ENCODE data around the gene AKAP8L. TPM values are rescaled to one million over a fixed set of nuclear protein-coding genes. Genes with fewer than 3 reads are reported as not detected.
"Not testable (repeated sequence)": the region's sequence is repeated elsewhere in the genome, so short reads cannot be mapped to it uniquely, and the experiment has no call there.

The AKAP8L gene
- total and polyA plus RNA-seq, 4 donors: 34.7 to 243 (median 88.6) TPM

DNA sequence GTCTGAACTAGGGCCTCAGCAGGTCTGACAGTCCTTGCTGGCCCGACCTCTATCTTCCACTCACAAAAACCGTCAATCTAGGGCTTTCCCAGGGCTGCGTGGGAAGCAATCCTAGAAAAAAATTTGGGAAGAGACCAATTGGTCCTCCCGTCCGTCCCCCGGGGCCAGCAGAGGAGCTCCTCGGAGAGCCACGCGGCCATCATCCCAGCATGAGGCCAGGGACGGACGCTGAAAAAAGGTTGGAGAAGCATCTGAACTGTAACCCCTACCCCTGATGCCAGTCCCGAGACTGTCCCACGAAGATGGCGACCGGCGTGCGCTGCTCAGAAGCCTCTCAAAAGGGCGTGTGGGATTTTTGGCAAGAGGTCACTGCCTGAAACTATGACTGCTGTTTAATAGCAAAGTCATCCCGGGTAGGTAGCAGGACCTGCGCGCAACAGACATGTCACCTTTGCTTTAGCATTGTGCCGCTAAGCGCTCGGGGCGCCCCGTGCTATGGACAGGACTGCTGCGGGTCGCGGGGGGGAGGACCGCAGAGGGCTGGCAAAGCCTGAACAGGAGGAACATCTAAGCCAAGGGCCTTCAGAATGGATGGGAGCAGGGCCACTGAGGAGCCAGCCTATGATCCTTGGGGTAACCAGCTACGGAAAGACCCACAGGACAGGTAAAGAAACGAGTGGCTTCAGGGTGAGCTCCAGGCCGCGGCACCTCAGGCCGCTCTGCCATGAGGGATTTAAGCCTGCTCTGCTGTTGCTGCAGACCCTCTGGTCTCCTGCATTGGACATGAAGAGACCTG lies 49.8 kb downstream of the AKAP8L start:
- H3K27ac ChIP-seq (ENCODE audit: low read depth in 1 of 2, low read length in 2 of 2): no peak overlapping the region
- no peaks in the 10 kb centered on the region for H3K4me1 ChIP-seq (ENCODE audit: control insufficient read depth in 1 of 2, insufficient read depth in 2 of 2, low read length in 2 of 2)
- H3K4me3 ChIP-seq (ENCODE audit: low read length in 2 of 2): no peak overlapping the region
- 89 to 90% methylated on average over 35 of the region's 35 CpGs for WGBS, 2 donors
- ATAC-seq (ENCODE audit: low FRiP score) (no peak), DNase-seq (peak; percentile 41 to 64)
- intact Hi-C loops (cut with DNase I): no loop called here
- no peaks in the 10 kb centered on the region for H3K27me3 ChIP-seq (ENCODE audit: control insufficient read depth in 1 of 2, insufficient read depth in 2 of 2, low read length in 1 of 2)
- no peaks in the 10 kb centered on the region for H3K9me3 ChIP-seq (ENCODE audit: control insufficient read depth, low read length)
- peaks cover 5% of the 10 kb centered on the region in 2 donors for H3K36me3 ChIP-seq (ENCODE audit: control insufficient read depth in 1 of 2, insufficient read depth in 2 of 2, low read length in 1 of 2)

DNA sequence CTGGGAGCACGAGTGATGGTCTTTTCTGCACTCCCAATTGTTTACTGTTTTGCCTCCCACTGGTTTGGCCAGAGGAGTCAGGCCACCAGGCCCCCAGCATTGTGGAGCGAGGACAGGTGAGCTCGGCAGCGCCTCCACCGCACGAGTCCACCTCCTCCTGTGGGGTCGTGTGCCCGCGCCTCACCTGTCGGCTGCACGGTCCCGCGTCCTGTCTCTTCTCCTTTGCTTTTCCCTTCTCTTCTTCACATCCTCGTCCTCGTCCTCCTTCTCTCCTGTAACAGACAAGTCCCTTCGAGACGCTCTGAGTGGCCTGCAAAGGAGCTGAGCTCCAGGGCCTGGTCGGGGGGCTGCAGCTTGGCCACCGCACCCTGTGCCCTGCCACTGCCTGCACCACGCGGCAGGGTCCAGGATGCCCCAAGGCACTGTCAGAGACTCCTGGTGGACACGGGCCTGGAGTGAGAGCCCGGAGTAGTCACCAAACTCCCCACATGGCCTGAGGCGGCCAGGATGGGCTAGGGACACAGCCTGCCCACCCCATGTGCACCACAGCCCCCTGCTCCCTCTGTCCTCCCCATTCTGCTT lies 50.6 kb downstream of the AKAP8L start:
- intact Hi-C loops (cut with DNase I): no loop called here
- peak in 1 of 2 donors; percentile 38 for DNase-seq

DNA sequence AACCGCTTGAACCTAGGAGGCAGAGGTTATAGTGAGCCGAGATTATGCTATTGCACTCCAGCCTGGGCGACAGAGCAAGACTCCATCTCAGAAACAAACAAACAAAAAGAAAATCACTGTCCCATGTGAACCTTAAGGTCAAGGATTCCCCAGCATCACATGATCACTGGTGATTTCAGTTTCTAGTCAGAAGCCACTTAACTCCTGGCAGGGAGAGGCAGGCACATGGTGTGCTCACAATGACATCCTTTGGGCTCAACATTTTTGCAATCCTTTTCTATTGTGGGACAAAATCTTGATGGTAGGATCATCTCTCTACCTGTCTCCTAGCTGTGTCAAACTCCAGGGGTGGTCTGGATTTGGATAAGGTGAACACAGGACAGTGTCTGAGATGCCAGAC lies 51.3 kb downstream of the AKAP8L start:
- intact Hi-C loops (cut with DNase I): no loop called here

More for the DNA sequence above, 50.6 kb downstream of the AKAP8L start:
- H3K9me3 ChIP-seq (ENCODE audit: control insufficient read depth, low read length): no peaks in the 10 kb centered on the region
- H3K36me3 ChIP-seq (ENCODE audit: control insufficient read depth in 1 of 2, insufficient read depth in 2 of 2, low read length in 1 of 2): peaks cover 5% of the 10 kb centered on the region in 2 donors
- H3K4me3 ChIP-seq (ENCODE audit: low read length in 2 of 2): no peak overlapping the region
- ATAC-seq (ENCODE audit: low FRiP score): no peak
- no peak overlapping the region for H3K27ac ChIP-seq (ENCODE audit: low read depth in 1 of 2, low read length in 2 of 2)
- WGBS, 2 donors: 90 to 93% methylated on average over 24 of the region's 24 CpGs
- no peaks in the 10 kb centered on the region for H3K4me1 ChIP-seq (ENCODE audit: control insufficient read depth in 1 of 2, insufficient read depth in 2 of 2, low read length in 2 of 2)
- H3K27me3 ChIP-seq (ENCODE audit: control insufficient read depth in 1 of 2, insufficient read depth in 2 of 2, low read length in 1 of 2): no peaks in the 10 kb centered on the region

DNA sequence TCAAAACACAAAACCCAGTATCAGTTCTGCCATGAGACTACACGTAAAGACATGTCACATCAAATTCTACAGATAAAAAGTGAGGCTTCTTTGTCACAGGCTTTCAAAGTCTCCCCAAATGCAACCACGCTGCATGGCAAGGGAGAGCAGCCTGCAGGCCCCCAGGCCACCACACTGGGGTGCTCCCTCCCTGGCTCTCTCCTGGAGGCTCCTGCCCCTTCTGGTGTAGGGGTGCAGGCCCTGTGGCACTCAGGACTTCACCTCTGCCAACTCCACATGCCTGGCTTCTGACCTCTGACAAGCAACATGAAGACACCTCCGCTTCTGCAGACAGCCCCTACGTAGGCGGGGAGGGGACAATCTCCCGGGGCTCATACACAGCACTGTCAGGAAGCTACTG lies 53.5 kb downstream of the AKAP8L start:
- H3K27ac ChIP-seq (ENCODE audit: low read depth in 1 of 2, low read length in 2 of 2): no peak overlapping the region
- intact Hi-C loops (cut with DNase I): no loop called here
- no peaks in the 10 kb centered on the region for H3K4me1 ChIP-seq (ENCODE audit: control insufficient read depth in 1 of 2, insufficient read depth in 2 of 2, low read length in 2 of 2)
- no peaks in the 10 kb centered on the region for H3K27me3 ChIP-seq (ENCODE audit: control insufficient read depth in 1 of 2, insufficient read depth in 2 of 2, low read length in 1 of 2)
- ATAC-seq (ENCODE audit: low FRiP score) (no peak), DNase-seq (no peak)
- H3K9me3 ChIP-seq (ENCODE audit: control insufficient read depth, low read length): no peaks in the 10 kb centered on the region
- peaks cover 5 to 11% of the 10 kb centered on the region in 2 donors for H3K36me3 ChIP-seq (ENCODE audit: control insufficient read depth in 1 of 2, insufficient read depth in 2 of 2, low read length in 1 of 2)
- WGBS, 2 donors: 79 to 90% methylated on average over 6 of the region's 6 CpGs
- H3K4me3 ChIP-seq (ENCODE audit: low read length in 2 of 2): no peak overlapping the region

More for the DNA sequence above, 51.3 kb downstream of the AKAP8L start:
- Histone ChIP-seq H3K4me1 (ENCODE audit: control insufficient read depth in 1 of 2, insufficient read depth in 2 of 2, low read length in 2 of 2) (no peaks in the 10 kb centered on the region), H3K36me3 (ENCODE audit: control insufficient read depth in 1 of 2, insufficient read depth in 2 of 2, low read length in 1 of 2) (peaks cover 5% of the 10 kb centered on the region in 2 donors), H3K9me3 (ENCODE audit: control insufficient read depth, low read length) (no peaks in the 10 kb centered on the region), H3K27me3 (ENCODE audit: control insufficient read depth in 1 of 2, insufficient read depth in 2 of 2, low read length in 1 of 2) (no peaks in the 10 kb centered on the region), H3K4me3 (ENCODE audit: low read length in 2 of 2) (no peak overlapping the region), H3K27ac (ENCODE audit: low read depth in 1 of 2, low read length in 2 of 2) (no peak overlapping the region)
- ATAC-seq (ENCODE audit: low FRiP score): no peak
- whole genome bisulfite sequencing, 2 donors: 90 to 95% methylated on average over 3 of the region's 3 CpGs
- no peak for DNase-seq

DNA sequence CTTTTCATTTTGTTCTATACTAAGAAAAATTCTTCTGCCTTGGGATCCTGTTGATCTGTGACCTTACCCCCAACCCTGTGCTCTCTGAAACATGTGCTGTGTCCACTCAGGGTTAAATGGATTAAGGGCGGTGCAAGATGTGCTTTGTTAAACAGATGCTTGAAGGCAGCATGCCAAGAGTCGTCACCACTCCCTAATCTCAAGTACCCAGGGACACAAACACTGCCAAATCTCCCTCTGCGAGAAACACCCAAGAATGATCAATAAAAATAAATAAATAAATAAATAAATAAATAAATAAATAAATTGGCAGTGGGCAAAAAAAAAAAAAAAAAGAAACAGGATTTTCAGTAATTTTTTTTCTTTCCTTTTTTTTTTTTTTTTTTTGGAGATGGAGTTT lies 55.0 kb downstream of the AKAP8L start:
- H3K36me3 ChIP-seq (ENCODE audit: control insufficient read depth in 1 of 2, insufficient read depth in 2 of 2, low read length in 1 of 2): peaks cover 11 to 16% of the 10 kb centered on the region in 2 donors

DNA sequence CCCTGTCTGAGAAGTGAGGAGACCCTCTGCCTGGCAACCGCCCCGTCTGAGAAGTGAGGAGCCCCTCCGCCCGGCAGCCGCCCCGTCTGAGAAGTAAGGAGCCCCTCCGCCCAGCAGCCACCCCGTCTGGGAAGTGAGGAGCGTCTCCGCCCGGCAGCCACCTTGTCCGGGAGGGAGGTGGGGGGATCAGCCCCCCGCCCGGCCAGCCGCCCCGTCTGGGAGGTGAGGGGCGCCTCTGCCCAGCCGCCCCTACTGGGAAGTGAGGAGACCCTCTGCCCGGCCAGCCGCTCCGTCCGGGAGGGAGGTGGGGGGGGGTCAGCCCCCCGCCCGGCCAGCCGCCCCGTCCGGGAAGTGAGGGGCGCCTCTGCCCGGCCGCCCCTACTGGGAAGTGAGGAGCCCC lies 55.7 kb downstream of the AKAP8L start:
- H3K4me3 ChIP-seq (ENCODE audit: low read length in 2 of 2); ATAC-seq (ENCODE audit: low FRiP score); H3K9me3 ChIP-seq (ENCODE audit: control insufficient read depth, low read length); intact Hi-C loops (cut with DNase I); H3K4me1 ChIP-seq (ENCODE audit: control insufficient read depth in 1 of 2, insufficient read depth in 2 of 2, low read length in 2 of 2); DNase-seq; H3K27me3 ChIP-seq (ENCODE audit: control insufficient read depth in 1 of 2, insufficient read depth in 2 of 2, low read length in 1 of 2); H3K27ac ChIP-seq (ENCODE audit: low read depth in 1 of 2, low read length in 2 of 2): not testable (repeated sequence)
- 87 to 96% methylated on average over 3 to 30 of the region's 30 CpGs for whole genome bisulfite sequencing, 2 donors
- peaks cover 8 to 20% of the 10 kb centered on the region in 2 donors for H3K36me3 ChIP-seq (ENCODE audit: control insufficient read depth in 1 of 2, insufficient read depth in 2 of 2, low read length in 1 of 2)

More for the DNA sequence above, 55.0 kb downstream of the AKAP8L start:
- H3K27ac ChIP-seq (ENCODE audit: low read depth in 1 of 2, low read length in 2 of 2); intact Hi-C loops (cut with DNase I); ATAC-seq (ENCODE audit: low FRiP score); H3K4me1 ChIP-seq (ENCODE audit: control insufficient read depth in 1 of 2, insufficient read depth in 2 of 2, low read length in 2 of 2); H3K9me3 ChIP-seq (ENCODE audit: control insufficient read depth, low read length); H3K4me3 ChIP-seq (ENCODE audit: low read length in 2 of 2); H3K27me3 ChIP-seq (ENCODE audit: control insufficient read depth in 1 of 2, insufficient read depth in 2 of 2, low read length in 1 of 2): not testable (repeated sequence)
- peak in 1 of 2 donors; percentile 35 for DNase-seq
- WGBS, 2 donors: 59 to 63% methylated on average over 3 of the region's 3 CpGs

DNA sequence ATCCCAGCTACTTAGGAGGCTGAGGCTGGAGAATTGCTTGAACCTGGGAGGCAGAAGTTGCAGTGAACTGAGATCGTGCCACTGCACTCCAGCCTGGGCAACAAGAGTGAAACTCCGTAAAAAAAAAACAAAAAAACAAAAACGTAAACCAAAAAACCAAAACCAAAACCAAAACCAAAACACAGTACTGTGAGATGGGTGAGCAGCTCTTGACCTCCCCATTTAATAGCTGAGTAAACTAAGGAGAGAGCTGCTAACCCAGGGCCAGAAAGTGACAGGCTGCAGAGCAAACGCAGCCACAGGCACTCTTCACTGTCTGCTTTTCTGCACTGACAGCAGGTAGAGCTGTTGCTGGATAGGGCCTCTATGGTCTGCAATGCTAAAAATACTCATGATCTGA lies 58.8 kb downstream of the AKAP8L start:
- peaks cover 5 to 16% of the 10 kb centered on the region in 2 donors for H3K36me3 ChIP-seq (ENCODE audit: control insufficient read depth in 1 of 2, insufficient read depth in 2 of 2, low read length in 1 of 2)
- peak in 1 of 2 donors; percentile 2 for DNase-seq
- 77 to 80% methylated on average over 4 of the region's 4 CpGs for WGBS, 2 donors
- intact Hi-C loops (cut with DNase I); H3K4me3 ChIP-seq (ENCODE audit: low read length in 2 of 2); H3K27ac ChIP-seq (ENCODE audit: low read depth in 1 of 2, low read length in 2 of 2); H3K27me3 ChIP-seq (ENCODE audit: control insufficient read depth in 1 of 2, insufficient read depth in 2 of 2, low read length in 1 of 2); H3K9me3 ChIP-seq (ENCODE audit: control insufficient read depth, low read length); H3K4me1 ChIP-seq (ENCODE audit: control insufficient read depth in 1 of 2, insufficient read depth in 2 of 2, low read length in 2 of 2); ATAC-seq (ENCODE audit: low FRiP score): not testable (repeated sequence)

DNA sequence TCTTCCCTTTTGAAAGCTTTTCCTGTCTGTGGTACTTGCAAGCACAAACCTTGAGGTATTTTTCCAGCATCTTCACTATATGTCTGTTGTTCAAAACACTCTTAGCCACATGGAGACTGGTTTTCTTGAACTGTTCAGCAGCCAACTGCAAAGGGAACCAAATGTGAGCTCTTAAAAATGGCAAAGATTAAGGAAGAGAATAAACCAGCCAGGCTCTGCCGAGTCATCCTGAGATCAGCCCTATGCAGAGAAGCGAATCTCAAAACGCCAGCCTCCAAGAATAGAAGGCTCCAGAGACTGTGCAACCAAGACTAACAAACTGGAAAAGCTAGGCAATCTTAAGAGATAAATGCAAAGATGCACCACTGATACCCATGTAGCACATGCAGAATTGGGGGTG lies 59.9 kb downstream of the AKAP8L start:
- ATAC-seq (ENCODE audit: low FRiP score): no peak
- H3K27me3 ChIP-seq (ENCODE audit: control insufficient read depth in 1 of 2, insufficient read depth in 2 of 2, low read length in 1 of 2): no peaks in the 10 kb centered on the region
- H3K4me3 ChIP-seq (ENCODE audit: low read length in 2 of 2): no peak overlapping the region

DNA sequence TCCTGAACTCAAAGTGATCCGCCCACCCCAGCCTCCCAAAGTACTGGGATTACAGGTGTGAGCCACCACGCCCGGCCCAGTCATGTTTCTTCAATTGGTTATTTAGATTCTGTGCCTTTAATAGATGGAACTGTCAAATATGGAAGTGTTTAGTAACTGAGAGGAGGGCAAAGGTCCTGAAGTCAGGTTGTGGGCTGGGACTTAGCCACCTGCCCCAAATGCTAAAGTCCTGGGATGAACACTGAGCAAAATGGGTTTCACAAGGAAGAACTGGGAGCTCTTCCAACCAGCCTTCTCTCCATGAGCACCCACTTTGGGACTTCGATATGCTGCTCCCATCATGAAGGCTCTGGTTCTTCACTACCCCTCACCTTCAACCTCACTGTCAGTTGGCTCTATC lies 60.9 kb downstream of the AKAP8L start:
- Histone ChIP-seq H3K9me3 (ENCODE audit: control insufficient read depth, low read length) (no peaks in the 10 kb centered on the region), H3K27ac (ENCODE audit: low read depth in 1 of 2, low read length in 2 of 2) (no peak overlapping the region), H3K36me3 (ENCODE audit: control insufficient read depth in 1 of 2, insufficient read depth in 2 of 2, low read length in 1 of 2) (peaks cover 5 to 16% of the 10 kb centered on the region in 2 donors), H3K4me1 (ENCODE audit: control insufficient read depth in 1 of 2, insufficient read depth in 2 of 2, low read length in 2 of 2) (no peaks in the 10 kb centered on the region), H3K27me3 (ENCODE audit: control insufficient read depth in 1 of 2, insufficient read depth in 2 of 2, low read length in 1 of 2) (no peaks in the 10 kb centered on the region), H3K4me3 (ENCODE audit: low read length in 2 of 2) (no peak overlapping the region)
- intact Hi-C loops (cut with DNase I): no loop called here
- ATAC-seq (ENCODE audit: low FRiP score) (no peak), DNase-seq (no peak)
- WGBS, 2 donors: 96 to 98% methylated on average over 4 of the region's 4 CpGs

More for the DNA sequence above, 59.9 kb downstream of the AKAP8L start:
- H3K36me3 ChIP-seq (ENCODE audit: control insufficient read depth in 1 of 2, insufficient read depth in 2 of 2, low read length in 1 of 2): peaks cover 5 to 16% of the 10 kb centered on the region in 2 donors
- intact Hi-C loops (cut with DNase I): no loop called here
- no peaks in the 10 kb centered on the region for H3K4me1 ChIP-seq (ENCODE audit: control insufficient read depth in 1 of 2, insufficient read depth in 2 of 2, low read length in 2 of 2)
- H3K9me3 ChIP-seq (ENCODE audit: control insufficient read depth, low read length): no peaks in the 10 kb centered on the region
- 50 to 52% methylated on average over 3 of the region's 3 CpGs for WGBS, 2 donors
- H3K27ac ChIP-seq (ENCODE audit: low read depth in 1 of 2, low read length in 2 of 2): peak overlapping the region in 1 of 2 donors; percentile 19
- no peak for DNase-seq
